ENCODE data around the gene STIM1. TPM values are rescaled to one million over a fixed set of nuclear protein-coding genes. Genes with fewer than 3 reads are reported as not detected.

STIM1 gene
- total RNA-seq, 1 experiment from 2014 or later = 55.1 TPM

DNA sequence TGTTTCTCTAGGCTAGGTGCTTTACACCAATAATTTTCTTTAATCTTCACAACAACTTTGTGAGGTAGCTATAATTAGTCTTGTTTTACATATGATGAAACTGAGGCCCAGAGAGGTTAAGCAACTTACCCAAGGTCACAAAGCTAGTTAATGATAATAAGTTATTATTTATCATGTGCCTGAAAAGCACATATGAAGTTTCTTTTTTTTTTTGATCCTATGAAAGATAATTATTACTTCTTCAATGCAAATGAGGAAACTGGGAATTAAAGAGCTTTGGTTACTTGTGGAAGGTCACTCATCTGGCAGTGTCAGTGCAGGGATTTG lies 22.8 kb downstream of the STIM1 start:
- no TSS peak for BruUV-seq (replicated peaks)
- ChIA-PET POLR2A (no interaction called here), CTCF (interaction anchor here (0.7 to 4.0 kb wide), 3 partner anchors 24 to 161 kb away, joined by 3 to 24 read pairs (median 5); partner anchors contain the start of gene STIM1)
- Histone ChIP-seq H3K27me3 (replicated peaks; ENCODE audit: control insufficient read depth, insufficient read depth, low read length) (no peaks in the 10 kb centered on the region), H3K36me3 (ENCODE audit: control insufficient read depth, insufficient read depth, low read length) (no peaks in the 10 kb centered on the region), H3K4me3 (ENCODE audit: low read depth, low read length) (no peak overlapping the region), H3K4me1 (peaks cover 53% of the 10 kb centered on the region), H3K9me3 (no peaks in the 10 kb centered on the region)
- TF ChIP-seq, protein P1, sequence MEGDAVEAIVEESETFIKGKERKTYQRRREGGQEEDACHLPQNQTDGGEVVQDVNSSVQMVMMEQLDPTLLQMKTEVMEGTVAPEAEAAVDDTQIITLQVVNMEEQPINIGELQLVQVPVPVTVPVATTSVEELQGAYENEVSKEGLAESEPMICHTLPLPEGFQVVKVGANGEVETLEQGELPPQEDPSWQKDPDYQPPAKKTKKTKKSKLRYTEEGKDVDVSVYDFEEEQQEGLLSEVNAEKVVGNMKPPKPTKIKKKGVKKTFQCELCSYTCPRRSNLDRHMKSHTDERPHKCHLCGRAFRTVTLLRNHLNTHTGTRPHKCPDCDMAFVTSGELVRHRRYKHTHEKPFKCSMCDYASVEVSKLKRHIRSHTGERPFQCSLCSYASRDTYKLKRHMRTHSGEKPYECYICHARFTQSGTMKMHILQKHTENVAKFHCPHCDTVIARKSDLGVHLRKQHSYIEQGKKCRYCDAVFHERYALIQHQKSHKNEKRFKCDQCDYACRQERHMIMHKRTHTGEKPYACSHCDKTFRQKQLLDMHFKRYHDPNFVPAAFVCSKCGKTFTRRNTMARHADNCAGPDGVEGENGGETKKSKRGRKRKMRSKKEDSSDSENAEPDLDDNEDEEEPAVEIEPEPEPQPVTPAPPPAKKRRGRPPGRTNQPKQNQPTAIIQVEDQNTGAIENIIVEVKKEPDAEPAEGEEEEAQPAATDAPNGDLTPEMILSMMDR (IDR thresholded peaks at IDR 0.05; ENCODE audit: insufficient read depth in 1 of 2, low read depth in 1 of 2, low read length in 1 of 2, severe bottlenecking in 1 of 2, unreplicated experiment in 1 of 2) = no peak
- Mint-ChIP-seq H3K9me3 (ENCODE audit: unreplicated experiment) (no peaks in the 10 kb centered on the region), H3K27ac (ENCODE audit: unreplicated experiment) (peak overlapping the region; percentile 68), H3K27me3 (ENCODE audit: insufficient read depth, unreplicated experiment) (no peaks in the 10 kb centered on the region), H3K36me3 (ENCODE audit: insufficient read depth, unreplicated experiment) (no peaks in the 10 kb centered on the region), H3K4me1 (ENCODE audit: low read depth, unreplicated experiment) (peaks cover 40% of the 10 kb centered on the region), H3K4me3 (ENCODE audit: unreplicated experiment) (no peak overlapping the region)
- intact Hi-C loops (cut with micrococcal nuclease; ENCODE audit: unreplicated experiment) = no loop called here
- no peak for DNase-seq

DNA sequence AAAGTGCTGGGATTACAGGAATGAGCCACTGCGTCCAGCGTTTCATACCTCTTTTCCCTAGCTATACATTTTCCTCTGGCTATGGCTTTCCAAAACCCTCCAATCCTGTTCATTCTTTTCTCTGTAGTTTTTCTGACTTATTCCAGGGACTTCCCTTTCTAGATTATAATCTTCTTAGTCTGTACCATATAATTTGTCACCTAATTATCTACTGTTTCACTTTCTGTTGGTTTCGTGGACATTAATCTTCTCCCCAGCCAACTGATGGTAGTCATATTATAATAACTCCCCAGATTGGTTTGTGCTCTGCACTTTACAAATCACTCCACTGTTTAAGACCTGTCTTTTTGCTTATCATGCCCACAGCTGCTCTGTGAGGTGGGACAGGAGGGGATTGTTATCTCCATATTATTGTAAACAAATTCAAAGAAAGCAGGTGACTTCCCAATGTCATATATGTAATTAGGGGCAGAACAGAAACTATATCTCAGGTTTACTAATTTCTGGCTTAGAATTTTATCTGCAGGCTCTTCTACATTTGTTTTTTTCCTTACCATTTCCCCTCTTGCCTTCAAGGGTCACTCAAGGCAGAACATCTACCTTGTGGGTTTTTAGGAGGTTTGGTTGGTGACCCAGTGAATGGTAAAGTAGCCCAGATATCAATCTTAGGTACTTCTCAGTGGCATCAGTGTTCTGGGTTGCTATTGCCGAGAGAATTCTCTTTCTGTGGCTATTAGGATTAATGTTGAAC lies 23.9 kb downstream of the STIM1 start:
- peak overlapping the region; percentile 90 for H3K27ac Mint-ChIP-seq (ENCODE audit: unreplicated experiment)
- peaks cover 40% of the 10 kb centered on the region for H3K4me1 Mint-ChIP-seq (ENCODE audit: low read depth, unreplicated experiment)
- ChIA-PET CTCF (interaction anchor here (2.0 to 4.0 kb wide), 2 partner anchors 24 to 25 kb away, joined by 12 to 24 read pairs; partner anchors contain the start of gene STIM1), POLR2A (no interaction called here)
- H3K9me3 Mint-ChIP-seq (ENCODE audit: unreplicated experiment) = no peaks in the 10 kb centered on the region
- no peak overlapping the region for H3K4me3 ChIP-seq (ENCODE audit: low read depth, low read length)
- no peak overlapping the region for H3K4me3 Mint-ChIP-seq (ENCODE audit: unreplicated experiment)
- intact Hi-C loops (cut with micrococcal nuclease; ENCODE audit: unreplicated experiment) = no loop called here
- no peaks in the 10 kb centered on the region for H3K27me3 Mint-ChIP-seq (ENCODE audit: insufficient read depth, unreplicated experiment)
- no TSS peak for BruUV-seq (replicated peaks)
- H3K36me3 Mint-ChIP-seq (ENCODE audit: insufficient read depth, unreplicated experiment) = no peaks in the 10 kb centered on the region
- H3K4me1 ChIP-seq = peaks cover 53% of the 10 kb centered on the region
- DNase-seq = no peak
- H3K27me3 ChIP-seq (replicated peaks; ENCODE audit: control insufficient read depth, insufficient read depth, low read length) = no peaks in the 10 kb centered on the region
- H3K36me3 ChIP-seq (ENCODE audit: control insufficient read depth, insufficient read depth, low read length) = no peaks in the 10 kb centered on the region
- H3K9me3 ChIP-seq = no peaks in the 10 kb centered on the region
- TF ChIP-seq, protein P1 (IDR thresholded peaks at IDR 0.05; ENCODE audit: insufficient read depth in 1 of 2, low read depth in 1 of 2, low read length in 1 of 2, severe bottlenecking in 1 of 2, unreplicated experiment in 1 of 2) = no peak

DNA sequence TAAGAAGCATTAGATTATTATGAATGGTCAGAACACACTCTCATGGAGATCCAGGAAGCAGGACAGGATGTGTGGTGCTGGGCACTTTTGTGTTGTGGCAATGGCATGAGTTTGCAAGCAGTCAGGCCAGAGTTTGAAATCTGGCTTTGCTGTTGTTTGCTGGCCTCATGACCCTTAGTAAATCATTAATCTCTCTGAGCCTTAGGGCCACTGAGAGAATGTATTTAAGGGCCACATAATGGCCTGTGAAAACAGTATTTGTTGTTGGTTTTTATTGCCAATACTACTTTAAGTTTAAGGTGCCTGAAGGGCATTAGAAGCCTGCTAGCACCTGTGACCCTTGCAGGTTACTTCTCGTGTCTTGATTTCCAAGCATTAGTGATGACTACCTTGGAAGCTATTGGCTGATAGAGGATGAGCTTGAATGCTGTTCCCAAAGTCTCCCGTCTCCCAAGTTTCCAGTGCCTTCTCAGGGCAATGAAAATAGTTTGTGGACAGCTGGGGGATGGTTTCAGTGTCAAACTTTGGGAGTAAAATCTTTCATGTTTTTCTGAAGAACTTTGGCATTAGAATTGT lies 24.6 kb downstream of the STIM1 start:
- Histone ChIP-seq H3K27me3 (replicated peaks; ENCODE audit: control insufficient read depth, insufficient read depth, low read length) (no peaks in the 10 kb centered on the region), H3K9me3 (no peaks in the 10 kb centered on the region), H3K36me3 (ENCODE audit: control insufficient read depth, insufficient read depth, low read length) (no peaks in the 10 kb centered on the region), H3K4me1 (peaks cover 53% of the 10 kb centered on the region), H3K4me3 (ENCODE audit: low read depth, low read length) (no peak overlapping the region)
- BruUV-seq (replicated peaks) = no TSS peak
- DNase-seq = peak; percentile 51 to 61
- peak overlapping the region; percentile 90 for H3K27ac Mint-ChIP-seq (ENCODE audit: unreplicated experiment)
- TF ChIP-seq, protein P1 (IDR thresholded peaks at IDR 0.05; ENCODE audit: insufficient read depth in 1 of 2, low read depth in 1 of 2, low read length in 1 of 2, severe bottlenecking in 1 of 2, unreplicated experiment in 1 of 2) = no peak
- no peaks in the 10 kb centered on the region for H3K27me3 Mint-ChIP-seq (ENCODE audit: insufficient read depth, unreplicated experiment)
- H3K4me3 Mint-ChIP-seq (ENCODE audit: unreplicated experiment) = no peak overlapping the region
- H3K9me3 Mint-ChIP-seq (ENCODE audit: unreplicated experiment) = no peaks in the 10 kb centered on the region
- ChIA-PET POLR2A (no interaction called here), CTCF (interaction anchor here (1.1 to 2.0 kb wide), 2 partner anchors 25 to 31 kb away, joined by 4 to 12 read pairs; partner anchors contain the start of gene STIM1)
- H3K36me3 Mint-ChIP-seq (ENCODE audit: insufficient read depth, unreplicated experiment) = no peaks in the 10 kb centered on the region
- intact Hi-C loops (cut with micrococcal nuclease; ENCODE audit: unreplicated experiment) = loop anchor here (1.0 kb wide), 1 partner anchor 25 kb away; no protein-coding TSS in a partner anchor
- H3K4me1 Mint-ChIP-seq (ENCODE audit: low read depth, unreplicated experiment) = peaks cover 40% of the 10 kb centered on the region

Data from Caco-2 (cell line).